NCI-H1417 treated with DMSO at 0.1 percent for 48 hours (cell line): ENCODE data around the gene NRF1.
"Not testable (repeated sequence)": the region's sequence is repeated elsewhere in the genome, so short reads cannot be mapped to it uniquely, and the experiment has no call there.

Source experiments
- DNase-seq: peaks from one replicate; lab custom pipeline; 2025; lab: John Stamatoyannopoulos, UW

The NRF1 gene

GRCh38 chr7:129611246-129612111 is at the start of gene NRF1:
NRF1 (plus strand) TSS chr7:129611720; CDS start chr7:129657352, 45,632 bp downstream.
- peak; percentile 66 for DNase-seq

GRCh38 chr7:129566323-129566722 is 45.2 kb upstream of the NRF1 start:
- DNase-seq: not testable (repeated sequence)

GRCh38 chr7:129567377-129567776 is 44.1 kb upstream of the NRF1 start:
- DNase-seq: no peak

- DNase-seq: no peak
Observed at GRCh38 chr7:129568240-129568639, 43.3 kb upstream of the NRF1 start.

- DNase-seq: no peak
Observed at GRCh38 chr7:129569326-129569725, 42.2 kb upstream of the NRF1 start.

GRCh38 chr7:129569811-129570215 is 41.7 kb upstream of the NRF1 start:
- no peak for DNase-seq

GRCh38 chr7:129571201-129571600 is 40.3 kb upstream of the NRF1 start:
- DNase-seq: no peak

GRCh38 chr7:129572205-129572604 is 39.3 kb upstream of the NRF1 start:
- DNase-seq: no peak

- no peak for DNase-seq
Observed at GRCh38 chr7:129574487-129574886, 37.0 kb upstream of the NRF1 start.

GRCh38 chr7:129575699-129576098 is 35.8 kb upstream of the NRF1 start:
- no peak for DNase-seq

GRCh38 chr7:129576138-129576537 is 35.4 kb upstream of the NRF1 start:
- DNase-seq: no peak

- no peak for DNase-seq
Observed at GRCh38 chr7:129578829-129579228, 32.7 kb upstream of the NRF1 start.

GRCh38 chr7:129586179-129586578 is 25.3 kb upstream of the NRF1 start:
- not testable (repeated sequence) for DNase-seq

- no peak for DNase-seq
Observed at GRCh38 chr7:129588268-129588667, 23.3 kb upstream of the NRF1 start.

GRCh38 chr7:129591868-129592267 is 19.7 kb upstream of the NRF1 start:
- no peak for DNase-seq

GRCh38 chr7:129596386-129596785 is 15.1 kb upstream of the NRF1 start:
- not testable (repeated sequence) for DNase-seq

GRCh38 chr7:129597672-129598071 is 13.8 kb upstream of the NRF1 start:
- DNase-seq: no peak

GRCh38 chr7:129599174-129599573 is 12.3 kb upstream of the NRF1 start:
- no peak for DNase-seq

- DNase-seq: not testable (repeated sequence)
Observed at GRCh38 chr7:129603594-129603993, 7.9 kb upstream of the NRF1 start.

GRCh38 chr7:129604021-129604420 is 7.5 kb upstream of the NRF1 start:
- not testable (repeated sequence) for DNase-seq

- no peak for DNase-seq
Observed at GRCh38 chr7:129604713-129605437, 6.6 kb upstream of the NRF1 start.

- DNase-seq: no peak
Observed at GRCh38 chr7:129605960-129606614, 5.4 kb upstream of the NRF1 start.

- no peak for DNase-seq
Observed at GRCh38 chr7:129606803-129607202, 4.7 kb upstream of the NRF1 start.
